GM12891 (cell line): ENCODE results near the gene PCDHB5.

Experiments
- PAX5 ChIP-seq: IDR thresholded peaks from 2 replicates; pipeline ENCODE4 v1.6.1; 2011; ENCODE audit warnings: low read length, moderate library complexity, mild to moderate bottlenecking; ENCODE audit not compliant: insufficient read depth, severe bottlenecking
- POLR2A ChIP-seq: IDR thresholded peaks from 2 replicates; pipeline ENCODE4 v1.6.1; 2011; ENCODE audit warnings: low read depth, low read length, control low read depth
- POLR2AphosphoS5 ChIP-seq: IDR thresholded peaks from 2 replicates; pipeline ENCODE4 v1.6.1; 2011; ENCODE audit warnings: low read depth, low read length, control low read depth
- POU2F2 ChIP-seq: IDR thresholded peaks from 2 replicates; pipeline ENCODE4 v1.6.1; 2011; ENCODE audit warnings: low read depth, mild to moderate bottlenecking, control low read depth, low read length, moderate library complexity
- SPI1 ChIP-seq: IDR thresholded peaks from 2 replicates; pipeline ENCODE4 v1.6.1; 2011; ENCODE audit warnings: low read depth, low read length, control low read depth
- TAF1 ChIP-seq: IDR thresholded peaks from 2 replicates; pipeline ENCODE4 v1.6.1; 2011; ENCODE audit warnings: low read depth, low read length, control low read depth

DNA sequence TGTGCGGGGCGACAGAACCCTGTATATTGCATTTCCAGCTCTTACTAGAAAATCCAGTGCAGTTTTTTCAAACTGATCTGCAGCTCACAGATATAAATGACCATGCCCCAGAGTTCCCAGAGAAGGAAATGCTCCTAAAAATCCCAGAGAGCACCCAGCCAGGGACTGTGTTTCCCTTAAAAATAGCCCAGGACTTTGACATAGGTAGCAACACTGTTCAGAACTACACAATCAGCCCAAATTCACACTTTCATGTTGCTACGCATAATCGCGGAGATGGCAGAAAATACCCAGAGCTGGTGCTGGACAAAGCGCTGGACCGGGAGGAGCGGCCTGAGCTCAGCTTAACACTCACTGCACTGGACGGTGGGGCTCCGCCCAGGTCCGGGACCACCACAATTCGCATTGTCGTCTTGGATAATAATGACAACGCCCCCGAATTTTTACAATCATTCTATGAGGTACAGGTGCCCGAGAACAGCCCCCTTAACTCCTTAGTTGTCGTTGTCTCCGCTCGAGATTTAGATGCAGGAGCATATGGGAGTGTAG, 786 bp downstream of the PCDHB5 start:
- TF ChIP-seq SPI1 (no peak), POLR2A (no peak), POLR2AphosphoS5 (no peak), TAF1 (no peak), PAX5 (no peak), POU2F2 (no peak)
